ENCODE measurements around the gene DCC.
A peak's percentile ranks its signal among the peaks of the same experiment; 100 is the strongest.
"Not testable (repeated sequence)": the region's sequence is repeated elsewhere in the genome, so short reads cannot be mapped to it uniquely, and the experiment has no call there.

DCC gene

GRCh38 chr18:52352920-52353319, 12.9 kb downstream of the DCC start:
- no peak for DNase-seq

GRCh38 chr18:52353589-52353988, 13.6 kb downstream of the DCC start:
- DNase-seq: no peak

DNA sequence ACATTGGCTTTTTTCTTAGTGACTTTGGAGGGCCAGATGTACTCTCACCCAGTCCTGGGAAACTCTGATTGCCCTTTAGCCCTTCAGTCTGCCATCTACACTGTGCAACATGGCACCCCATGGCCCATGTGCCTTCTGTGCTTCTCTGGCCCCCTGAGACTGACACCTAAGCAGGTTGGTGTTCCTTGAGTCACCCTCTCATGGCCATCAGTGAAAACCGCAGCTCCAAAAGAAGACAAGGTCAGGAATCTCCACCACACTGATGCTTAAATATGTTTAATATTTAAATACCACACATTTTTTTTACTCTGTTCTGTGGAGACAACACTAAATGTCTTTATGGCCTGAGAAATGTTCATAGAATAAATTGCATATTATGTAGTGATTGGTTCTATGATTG, 23.9 kb downstream of the DCC start:
- peak; percentile 62 for DNase-seq

- DNase-seq: not testable (repeated sequence)
Observed at GRCh38 chr18:52366851-52367250, 26.9 kb downstream of the DCC start.

DNA sequence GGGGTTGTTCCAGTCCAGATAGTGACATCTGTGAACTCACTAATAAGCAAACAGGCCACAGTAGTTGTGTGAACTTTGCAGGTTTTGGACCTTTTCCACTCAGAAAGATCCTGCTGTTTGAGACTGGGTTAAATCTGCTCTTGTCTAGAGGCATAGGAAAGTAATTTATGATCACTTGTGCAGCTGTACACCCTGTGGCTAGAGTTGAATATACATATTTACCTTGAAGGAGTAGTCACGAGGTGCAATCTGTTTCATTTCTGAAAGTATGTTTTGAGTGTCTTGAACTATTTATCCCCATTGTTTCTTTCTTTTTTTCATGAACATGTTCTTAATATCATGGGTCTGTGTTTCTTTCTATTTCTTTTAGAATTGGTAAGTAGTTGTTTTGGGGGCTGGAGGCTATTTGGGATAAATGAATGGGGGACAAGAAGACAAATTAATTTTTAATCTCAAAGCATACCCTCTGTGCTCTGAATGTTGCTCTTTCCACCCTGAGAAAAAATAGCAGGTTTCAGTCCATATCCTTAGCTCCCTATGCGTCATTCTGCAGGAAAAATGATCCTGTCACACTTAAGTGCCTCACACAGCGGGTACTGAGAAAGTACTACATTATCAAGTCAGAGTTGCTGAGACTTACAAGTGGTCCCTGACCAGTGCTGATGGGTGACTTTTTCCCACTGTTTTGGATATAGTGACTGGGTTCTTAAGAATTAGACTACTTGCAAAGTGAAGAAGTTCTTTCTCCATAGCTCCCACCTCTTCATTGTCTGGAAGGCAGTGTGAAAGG, 28.2 kb downstream of the DCC start:
- DNase-seq: no peak

DNA sequence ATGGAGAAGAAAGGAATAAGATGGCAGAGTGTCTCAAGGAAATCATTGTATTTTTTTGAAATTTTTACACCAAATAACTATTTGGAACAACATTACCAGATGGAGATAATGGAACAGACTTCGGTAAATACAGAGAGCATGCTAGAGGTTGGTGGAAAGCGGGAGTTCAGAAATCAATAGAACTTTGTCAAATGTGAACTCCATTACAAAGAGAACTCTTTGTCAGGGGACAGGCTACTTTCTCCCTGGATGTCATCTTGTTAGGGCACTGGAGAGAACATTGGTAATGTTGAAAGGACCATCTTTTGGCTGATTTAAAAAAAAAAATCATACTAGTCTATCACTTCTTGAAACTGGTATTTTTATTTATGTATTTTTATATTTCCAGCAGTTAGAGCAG, 30.8 kb downstream of the DCC start:
- no peak for DNase-seq

GRCh38 chr18:52376104-52376503, 36.1 kb downstream of the DCC start:
- DNase-seq: no peak

DNA sequence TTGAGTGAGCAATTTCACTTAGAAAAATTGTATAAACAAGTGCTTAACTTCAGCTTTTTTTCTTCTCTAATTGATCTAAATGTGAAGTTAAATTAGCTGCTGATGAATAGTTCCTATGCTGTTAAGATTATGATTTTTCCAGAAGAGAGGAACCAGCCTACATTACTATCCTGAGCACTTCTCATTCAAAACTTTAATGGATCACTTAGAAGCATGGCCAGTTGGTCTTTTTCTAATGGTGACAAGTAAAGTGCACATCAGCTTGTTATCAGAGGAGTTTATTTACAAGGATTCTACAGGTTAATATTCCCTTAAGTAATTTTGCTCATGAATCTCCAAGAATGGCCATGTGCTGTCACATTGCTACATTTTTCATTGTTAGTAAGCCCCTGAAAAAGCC, 37.1 kb downstream of the DCC start:
- no peak for DNase-seq

DNA sequence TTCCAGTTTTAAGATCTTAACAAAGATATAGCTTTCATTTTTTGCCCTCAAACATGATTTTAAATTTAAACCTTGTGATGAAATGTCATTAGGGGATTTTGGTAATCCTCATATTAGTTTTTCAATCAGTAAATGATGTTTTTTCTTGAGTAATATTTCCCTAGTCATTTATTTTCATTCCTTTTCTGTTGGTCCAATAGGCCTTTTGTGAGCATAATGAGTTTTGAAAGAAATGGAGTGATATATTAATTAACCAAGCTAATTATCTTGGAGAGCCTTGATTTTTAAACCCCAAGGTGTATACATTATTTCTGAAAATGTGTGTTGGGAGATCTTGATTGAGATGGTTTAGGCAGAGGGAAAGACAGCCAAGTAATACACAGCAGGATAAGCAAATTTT, 46.3 kb downstream of the DCC start:
- no peak for DNase-seq

GRCh38 chr18:52387175-52387574, 47.2 kb downstream of the DCC start:
- DNase-seq: no peak

- peak; percentile 59 for DNase-seq
Observed at GRCh38 chr18:52391810-52392559, 52.0 kb downstream of the DCC start.

- DNase-seq: no peak
Observed at GRCh38 chr18:52394602-52395001, 54.6 kb downstream of the DCC start.

- no peak for DNase-seq
Observed at GRCh38 chr18:52395146-52395852, 55.3 kb downstream of the DCC start.

DNA sequence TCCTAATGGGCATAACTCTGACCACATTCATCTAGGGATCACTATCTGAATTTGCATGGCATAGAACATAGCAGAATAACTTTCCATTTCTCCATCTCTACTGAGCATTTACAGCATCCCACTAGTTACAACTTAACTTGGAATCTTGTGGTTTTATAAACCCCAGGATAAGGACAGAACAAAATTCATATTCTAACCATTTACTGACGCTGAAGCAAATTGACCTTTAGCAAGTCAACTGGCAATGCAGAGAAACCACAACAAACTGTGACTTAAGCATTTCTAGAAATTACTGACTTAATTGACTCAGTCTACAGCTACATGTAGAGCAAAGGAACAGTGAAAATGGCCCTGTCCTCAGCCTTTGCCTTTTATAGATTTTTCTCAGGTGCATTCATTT, 61.2 kb downstream of the DCC start:
- DNase-seq: no peak

GRCh38 chr18:52402814-52403213, 62.8 kb downstream of the DCC start:
- no peak for DNase-seq

- no peak for DNase-seq
Observed at GRCh38 chr18:52403291-52404021, 63.5 kb downstream of the DCC start.

DNA sequence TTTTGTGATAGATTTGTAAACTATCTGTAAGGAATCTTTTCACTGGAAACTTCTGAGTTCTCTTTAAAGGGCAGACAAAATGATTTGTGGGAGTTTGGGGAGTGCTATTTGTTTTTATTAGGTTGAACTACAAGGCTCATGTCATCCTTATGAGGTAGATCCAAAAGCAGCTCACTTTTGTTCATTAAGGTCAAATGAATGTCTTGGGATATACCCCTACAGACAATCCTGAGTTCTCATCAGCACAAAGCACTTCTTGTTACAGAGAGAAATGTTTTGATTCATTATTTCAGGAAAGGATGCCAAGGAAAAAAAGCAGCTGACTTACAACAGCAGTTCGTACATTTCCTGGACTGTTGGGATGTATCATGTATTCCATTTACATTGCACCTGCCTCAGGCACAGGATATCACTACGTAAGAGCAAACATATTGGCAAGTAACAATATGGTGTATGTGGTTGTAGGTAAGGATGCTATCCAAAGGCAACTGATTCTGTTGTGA, 68.9 kb downstream of the DCC start:
- DNase-seq: no peak

- no peak for DNase-seq
Observed at GRCh38 chr18:52409727-52410126, 69.7 kb downstream of the DCC start.

- no peak for DNase-seq
Observed at GRCh38 chr18:52415131-52415530, 75.1 kb downstream of the DCC start.

GRCh38 chr18:52422985-52423601, 83.1 kb downstream of the DCC start:
- no peak for DNase-seq

GRCh38 chr18:52426041-52426440, 86.0 kb downstream of the DCC start:
- DNase-seq: no peak

DNA sequence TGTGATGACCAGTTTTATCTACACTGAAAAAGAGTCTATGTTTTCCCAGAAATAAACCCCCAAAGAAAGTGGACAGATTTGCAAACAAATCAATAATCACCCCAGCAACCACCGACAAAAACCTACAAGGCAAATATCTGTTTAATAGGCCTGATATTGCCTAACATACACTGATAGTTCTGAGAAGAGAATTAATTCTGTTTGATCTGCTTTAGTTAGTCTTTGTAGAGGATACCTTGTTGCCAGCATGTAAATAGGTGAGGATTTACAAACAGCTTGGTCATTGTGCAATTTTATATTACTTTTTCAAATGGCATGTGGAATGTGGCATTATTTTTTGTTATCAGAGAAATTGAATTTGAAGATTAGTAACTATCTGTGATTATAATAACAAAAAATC, 86.5 kb downstream of the DCC start:
- no peak for DNase-seq

All from fibroblast of skin of scalp (primary cell).